ENCODE measurements around the gene ARID5B.
"Not testable (repeated sequence)": the region's sequence is repeated elsewhere in the genome, so short reads cannot be mapped to it uniquely, and the experiment has no call there.

The ARID5B gene

GRCh38 chr10:62022830-62023229 is 121.3 kb downstream of the ARID5B start:
- DNase-seq (ENCODE audit: low read depth), result no peak
- H3K4me3 ChIP-seq (ENCODE audit: low read depth, low read length), result no peak overlapping the region
- no peak for TF ChIP-seq CTCF (IDR thresholded peaks at IDR 0.05; ENCODE audit: low read depth, low read length, missing control alignments)
- in situ Hi-C loops (cut with HindIII; ENCODE audit: low sequenced_read_pairs), result no loop called here

GRCh38 chr10:62023329-62023728 is 121.8 kb downstream of the ARID5B start:
- in situ Hi-C loops (cut with HindIII; ENCODE audit: low sequenced_read_pairs), result no loop called here
- no peak overlapping the region for H3K4me3 ChIP-seq (ENCODE audit: low read depth, low read length)
- no peak for DNase-seq (ENCODE audit: low read depth)
- TF ChIP-seq CTCF (IDR thresholded peaks at IDR 0.05; ENCODE audit: low read depth, low read length, missing control alignments), result no peak

GRCh38 chr10:62024026-62024701 is 122.7 kb downstream of the ARID5B start:
- TF ChIP-seq CTCF (IDR thresholded peaks at IDR 0.05; ENCODE audit: low read depth, low read length, missing control alignments), result no peak
- H3K4me3 ChIP-seq (ENCODE audit: low read depth, low read length), result no peak overlapping the region
- in situ Hi-C loops (cut with HindIII; ENCODE audit: low sequenced_read_pairs), result no loop called here
- no peak for DNase-seq (ENCODE audit: low read depth)

GRCh38 chr10:62025134-62025794 is 123.8 kb downstream of the ARID5B start:
- no peak overlapping the region for H3K4me3 ChIP-seq (ENCODE audit: low read depth, low read length)
- DNase-seq (ENCODE audit: low read depth), result no peak
- in situ Hi-C loops (cut with HindIII; ENCODE audit: low sequenced_read_pairs), result no loop called here
- TF ChIP-seq CTCF (IDR thresholded peaks at IDR 0.05; ENCODE audit: low read depth, low read length, missing control alignments), result no peak

GRCh38 chr10:62025901-62026879 is 124.7 kb downstream of the ARID5B start:
- no peak for DNase-seq (ENCODE audit: low read depth)
- TF ChIP-seq CTCF (IDR thresholded peaks at IDR 0.05; ENCODE audit: low read depth, low read length, missing control alignments), result no peak
- H3K4me3 ChIP-seq (ENCODE audit: low read depth, low read length), result no peak overlapping the region
- in situ Hi-C loops (cut with HindIII; ENCODE audit: low sequenced_read_pairs), result no loop called here

GRCh38 chr10:62027841-62028501 is 126.5 kb downstream of the ARID5B start:
- no peak for DNase-seq (ENCODE audit: low read depth)
- H3K4me3 ChIP-seq (ENCODE audit: low read depth, low read length), result no peak overlapping the region
- TF ChIP-seq CTCF (IDR thresholded peaks at IDR 0.05; ENCODE audit: low read depth, low read length, missing control alignments), result no peak
- in situ Hi-C loops (cut with HindIII; ENCODE audit: low sequenced_read_pairs), result no loop called here

GRCh38 chr10:62028502-62028842 is 127.0 kb downstream of the ARID5B start:
- DNase-seq (ENCODE audit: low read depth); in situ Hi-C loops (cut with HindIII; ENCODE audit: low sequenced_read_pairs); H3K4me3 ChIP-seq (ENCODE audit: low read depth, low read length): not testable (repeated sequence)

Measured in astrocyte of the cerebellum (primary cell).